ENCODE measurements around the gene SLC35E4.

GRCh38 chr22:30671071-30671470 lies 35.5 kb downstream of the SLC35E4 start:
- no peak for TF ChIP-seq CTCF (conservative IDR thresholded peaks at IDR 0.05; ENCODE audit: low read depth in 2 of 2)
- no peak for TF ChIP-seq REST (IDR thresholded peaks at IDR 0.05; ENCODE audit: unreplicated experiment)
- no peak for TF ChIP-seq EZH2 (IDR thresholded peaks at IDR 0.05; ENCODE audit: low read depth, unreplicated experiment)
- TF ChIP-seq CREB1 (CRISPR knock-in tag; IDR thresholded peaks at IDR 0.05; ENCODE audit: low read depth), result no peak
- no peak for TF ChIP-seq POLR2AphosphoS5 (IDR thresholded peaks at IDR 0.05; ENCODE audit: low read depth)
- TF ChIP-seq JUNB (IDR thresholded peaks at IDR 0.05; ENCODE audit: unreplicated experiment), result no peak
